ENCODE data around the gene ACTR1A. TPM values are rescaled to one million over a fixed set of nuclear protein-coding genes. Genes with fewer than 3 reads are reported as not detected.
"Not testable (repeated sequence)": the region's sequence is repeated elsewhere in the genome, so short reads cannot be mapped to it uniquely, and the experiment has no call there.

Gene ACTR1A
- total RNA-seq, 1 donor from 2014 or later, result 101 TPM

GRCh38 chr10:102519246-102519825 is 16.8 kb upstream of the ACTR1A start:
- intact Hi-C loops (cut with micrococcal nuclease), result no loop called here
- DNase-seq (no peak), ATAC-seq (no peak)

GRCh38 chr10:102517553-102517952 is 15.0 kb upstream of the ACTR1A start:
- intact Hi-C loops (cut with micrococcal nuclease), result no loop called here
- ATAC-seq, result no peak
- no peak for DNase-seq

DNA sequence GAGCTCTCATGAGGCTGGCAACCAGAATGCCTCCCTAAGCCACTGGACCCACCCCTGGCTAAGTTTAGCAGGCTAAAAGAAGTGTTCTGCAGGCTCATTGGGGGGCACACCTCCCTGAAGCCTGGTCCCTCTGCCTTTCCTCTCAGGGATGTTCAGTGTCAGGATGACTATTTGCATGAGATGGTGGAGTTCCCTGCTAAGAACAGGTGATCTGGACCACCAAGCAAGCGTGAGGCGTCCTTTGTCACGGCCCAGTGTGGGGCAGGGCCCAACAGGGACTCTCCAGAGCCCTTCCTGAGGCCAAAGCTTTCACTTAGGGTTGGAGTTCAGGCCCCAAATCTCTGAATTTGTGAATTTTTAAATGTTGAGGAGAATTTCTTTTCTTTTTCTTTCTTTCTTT is 13.2 kb upstream of the ACTR1A start:
- DNase-seq (no peak), ATAC-seq (no peak)
- intact Hi-C loops (cut with micrococcal nuclease), result no loop called here

- intact Hi-C loops (cut with micrococcal nuclease), result no loop called here
- DNase-seq, result no peak
- no peak for ATAC-seq
Observed at GRCh38 chr10:102514487-102515311, 12.2 kb upstream of the ACTR1A start.

DNA sequence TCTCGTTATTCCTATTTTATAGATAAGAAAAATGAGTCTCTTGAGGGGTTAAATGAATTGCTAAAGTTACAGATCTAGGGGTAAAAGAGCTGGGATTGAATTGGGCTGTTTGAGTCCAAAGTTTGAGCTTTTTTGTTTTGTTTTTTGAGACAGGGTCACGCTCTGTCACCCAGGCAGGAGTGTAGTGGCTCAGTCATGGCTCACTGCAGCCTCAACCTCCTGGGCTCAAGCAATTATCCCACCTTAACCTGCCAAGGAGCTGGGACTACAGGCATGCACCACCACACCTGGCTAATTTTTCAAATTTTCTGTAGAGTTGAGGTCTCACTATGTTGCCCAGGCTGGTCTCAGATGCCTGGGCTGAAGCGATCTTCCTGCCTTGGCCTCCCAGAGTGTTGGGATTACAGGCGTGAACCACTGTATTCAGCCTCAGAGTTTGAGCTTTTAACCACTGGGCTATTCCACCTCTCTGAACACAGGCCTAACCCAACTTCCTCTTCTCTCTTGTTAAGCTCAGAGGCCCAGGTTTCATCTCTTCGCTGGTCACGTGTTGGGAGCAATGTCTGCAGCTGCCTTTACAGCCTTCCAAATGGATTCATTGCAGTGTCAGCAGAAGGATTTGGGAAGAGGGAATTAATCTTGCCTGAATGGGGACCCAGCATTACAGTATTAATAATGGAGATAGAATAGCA is 9.2 kb upstream of the ACTR1A start:
- intact Hi-C loops (cut with micrococcal nuclease), result no loop called here
- no peak for DNase-seq
- ATAC-seq, result no peak

DNA sequence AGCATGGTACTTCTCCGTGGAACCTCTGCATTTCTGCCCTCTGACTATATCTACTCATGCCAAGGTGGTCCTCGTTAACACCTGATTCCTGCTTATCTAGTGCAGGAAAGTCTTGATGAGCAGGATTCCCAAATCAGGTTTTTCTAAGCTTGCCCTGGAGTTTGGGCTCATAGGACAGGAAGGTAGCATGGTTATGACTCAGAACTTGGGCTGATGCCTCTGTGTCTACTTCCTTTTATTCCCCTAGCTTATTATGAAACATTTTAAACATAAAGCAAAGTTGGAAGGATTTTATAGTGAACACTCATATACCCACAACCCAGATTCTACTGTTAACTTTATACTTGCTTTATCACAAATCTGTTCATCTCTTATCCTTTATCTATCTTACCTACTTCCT is 6.9 kb upstream of the ACTR1A start:
- DNase-seq (no peak), ATAC-seq (no peak)
- intact Hi-C loops (cut with micrococcal nuclease), result loop anchor here (10.0 kb wide), 1 partner anchor 75 kb away; no protein-coding TSS in a partner anchor

- no peak for DNase-seq
- intact Hi-C loops (cut with micrococcal nuclease), result loop anchor here (10.0 kb wide), 1 partner anchor 76 kb away; no protein-coding TSS in a partner anchor
- no peak for ATAC-seq
Observed at GRCh38 chr10:102508506-102508905, 6.0 kb upstream of the ACTR1A start.

- DNase-seq (no peak), ATAC-seq (no peak)
- intact Hi-C loops (cut with micrococcal nuclease), result loop anchor here (10.0 kb wide), 1 partner anchor 77 kb away; no protein-coding TSS in a partner anchor
Observed at GRCh38 chr10:102507521-102507920, 5.0 kb upstream of the ACTR1A start.

DNA sequence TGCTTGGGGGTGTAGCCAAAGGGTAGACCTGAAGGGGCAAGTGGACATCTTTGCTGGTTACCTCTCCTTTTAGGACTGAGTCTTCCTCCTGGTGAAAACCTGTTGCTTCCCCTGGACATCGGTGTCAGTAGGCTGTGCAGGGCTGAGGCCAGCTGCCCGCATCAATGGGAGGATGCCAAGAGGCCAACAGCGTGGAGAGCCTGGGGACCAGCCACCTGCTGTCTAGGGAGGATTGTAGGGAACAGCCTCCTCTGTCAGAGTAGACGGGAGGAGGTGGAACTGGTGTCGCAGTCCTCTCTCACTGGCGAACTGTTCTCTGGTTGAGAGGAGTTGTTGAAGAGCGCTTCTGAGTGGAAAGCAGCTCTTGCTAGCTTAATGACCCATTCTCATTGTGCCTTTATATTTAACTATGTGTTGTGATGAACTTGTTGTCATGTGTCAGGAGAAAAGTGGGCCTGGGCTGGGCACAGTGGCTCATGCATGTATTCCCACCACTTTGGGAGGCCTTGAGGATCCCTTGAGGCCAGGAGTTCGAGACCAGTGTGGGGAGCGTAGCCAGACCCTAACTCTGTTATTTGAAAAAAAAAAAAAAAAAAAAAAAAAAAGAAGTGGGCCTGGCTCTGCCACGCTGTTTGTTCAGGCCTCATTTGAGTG is 3.1 kb upstream of the ACTR1A start:
- no peak for ATAC-seq
- intact Hi-C loops (cut with micrococcal nuclease), result loop anchor here (10.0 kb wide), 1 partner anchor 79 kb away; no protein-coding TSS in a partner anchor
- peak; percentile 33 for DNase-seq

- no peak for ATAC-seq
Observed at GRCh38 chr10:102504976-102505300, 2.4 kb upstream of the ACTR1A start.

DNA sequence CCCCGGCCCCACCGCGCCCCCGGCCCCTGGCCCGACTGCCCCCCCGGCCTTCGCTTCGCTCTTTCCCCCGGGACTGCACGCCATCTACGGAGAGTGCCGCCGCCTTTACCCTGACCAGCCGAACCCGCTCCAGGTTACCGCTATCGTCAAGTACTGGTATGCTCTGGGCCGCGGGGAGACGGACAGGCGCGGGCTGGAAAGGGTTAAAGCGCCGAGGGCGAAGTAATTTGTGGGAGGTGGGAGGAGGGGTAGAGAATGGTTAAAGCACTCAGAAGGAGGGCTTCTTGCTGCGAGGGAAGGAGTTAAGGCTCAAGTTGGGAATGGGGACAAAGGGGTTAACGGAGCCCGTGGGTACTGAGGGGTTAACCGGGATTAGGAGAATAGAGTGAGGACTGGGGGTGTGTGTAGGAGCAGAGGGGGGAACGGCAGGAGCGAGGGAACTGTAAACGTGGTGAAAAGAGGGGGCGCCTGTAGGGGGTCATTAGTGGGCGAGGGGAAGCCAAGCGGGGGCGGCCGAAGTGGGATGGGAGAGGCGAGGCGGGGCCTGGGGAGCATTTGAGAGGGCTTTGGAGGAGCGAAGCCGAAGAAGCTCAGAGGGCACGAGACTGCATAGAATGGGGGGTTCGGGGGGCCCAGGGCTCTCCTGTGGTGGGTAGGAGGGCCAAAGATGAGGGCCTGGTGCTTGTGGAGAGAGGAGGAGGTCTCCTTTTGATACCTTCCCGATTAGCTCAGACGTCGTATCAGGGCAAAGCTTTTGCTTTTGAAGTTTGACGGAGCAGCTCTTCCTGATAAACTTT is 1.9 kb upstream of the ACTR1A start:
- intact Hi-C loops (cut with micrococcal nuclease), result loop anchor here (10.0 kb wide), 1 partner anchor 80 kb away; no protein-coding TSS in a partner anchor
- DNase-seq (peak; percentile 41), ATAC-seq (no peak)

More at GRCh38 chr10:102504976-102505300, 2.4 kb upstream of the ACTR1A start:
- DNase-seq, result no peak
- intact Hi-C loops (cut with micrococcal nuclease), result loop anchor here (10.0 kb wide), 1 partner anchor 80 kb away; no protein-coding TSS in a partner anchor

GRCh38 chr10:102503264-102504178 is 1.0 kb upstream of the ACTR1A start, which contains the start of gene SUFU:
Gene SUFU, plus strand, starts transcription at chr10:102503972. Its CDS starts 181 bp downstream, at chr10:102504153.
- peak; percentile 84 for ATAC-seq
- intact Hi-C loops (cut with micrococcal nuclease), result loop anchor here (10.0 kb wide), 1 partner anchor 81 kb away; no protein-coding TSS in a partner anchor
- DNase-seq, result peak; percentile 98

- DNase-seq (peak; percentile 99), ATAC-seq (peak; percentile 84)
- intact Hi-C loops (cut with micrococcal nuclease), result loop anchor here (10.0 kb wide), 1 partner anchor 83 kb away; no protein-coding TSS in a partner anchor
Observed at GRCh38 chr10:102502029-102502336, 529 bp downstream of the ACTR1A start.

DNA sequence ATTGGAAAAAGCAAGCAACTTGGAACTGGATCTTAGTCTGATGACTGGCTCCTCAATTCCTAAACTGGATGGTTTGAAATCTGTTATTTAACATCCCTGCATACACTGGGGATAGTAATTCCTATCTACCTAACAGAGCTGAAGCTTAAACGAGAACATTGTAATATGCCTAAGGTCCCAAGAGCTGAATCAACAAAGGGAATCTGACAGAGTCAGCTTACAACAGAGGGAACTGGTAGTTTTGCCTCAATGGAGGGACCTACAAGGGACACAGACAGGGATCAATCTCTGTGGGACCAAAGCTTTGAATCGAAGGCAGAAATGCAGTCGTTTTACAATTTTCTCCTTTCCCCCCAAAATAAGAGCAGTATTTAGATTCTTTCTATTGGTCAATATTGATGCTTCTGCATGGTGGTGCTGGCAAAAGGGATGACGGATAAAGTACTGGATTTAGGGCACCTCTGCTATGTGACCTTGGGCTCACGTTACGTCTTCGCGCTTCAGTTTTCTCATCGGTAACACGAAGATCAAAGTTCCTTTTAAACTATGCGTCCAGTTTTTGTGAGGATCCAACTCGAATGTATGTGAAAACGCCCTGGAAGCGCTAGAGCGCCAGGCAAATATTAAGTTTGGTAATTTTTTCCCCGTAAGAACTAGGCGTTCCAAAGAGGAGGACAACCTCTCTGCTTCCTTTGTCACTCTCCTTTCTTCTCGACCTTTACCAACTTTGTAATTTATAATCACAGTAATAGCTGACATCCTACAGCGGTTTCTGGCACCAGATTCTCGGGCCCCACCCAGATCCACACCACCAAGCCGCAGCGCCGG is 1.1 kb downstream of the ACTR1A start:
- no peak for DNase-seq
- no peak for ATAC-seq
- intact Hi-C loops (cut with micrococcal nuclease), result loop anchor here (10.0 kb wide), 1 partner anchor 83 kb away; no protein-coding TSS in a partner anchor

GRCh38 chr10:102500686-102501085 is 1.8 kb downstream of the ACTR1A start:
- not testable (repeated sequence) for ATAC-seq, DNase-seq
- intact Hi-C loops (cut with micrococcal nuclease), result loop anchor here (10.0 kb wide), 1 partner anchor 84 kb away; no protein-coding TSS in a partner anchor

DNA sequence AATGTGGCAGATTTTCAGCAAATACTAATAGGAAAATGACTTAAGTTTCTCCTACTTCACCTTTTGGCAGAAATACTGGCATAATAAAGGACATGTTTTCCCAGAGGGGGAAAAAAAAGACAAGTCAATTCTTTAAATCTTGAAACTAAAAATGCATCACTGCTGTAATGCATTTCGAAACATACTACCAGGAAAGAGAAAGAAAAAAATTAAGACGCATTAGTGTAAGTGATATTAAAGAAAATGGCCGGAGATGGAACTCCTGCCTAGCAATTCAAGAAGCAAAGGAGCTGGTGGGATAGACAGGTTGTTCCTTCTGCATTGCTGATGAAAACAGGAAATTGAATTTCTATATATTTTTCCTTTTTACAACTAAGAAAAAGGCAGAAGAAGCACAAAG is 3.2 kb downstream of the ACTR1A start:
- DNase-seq, result no peak
- ATAC-seq, result no peak
- intact Hi-C loops (cut with micrococcal nuclease), result no loop called here

DNA sequence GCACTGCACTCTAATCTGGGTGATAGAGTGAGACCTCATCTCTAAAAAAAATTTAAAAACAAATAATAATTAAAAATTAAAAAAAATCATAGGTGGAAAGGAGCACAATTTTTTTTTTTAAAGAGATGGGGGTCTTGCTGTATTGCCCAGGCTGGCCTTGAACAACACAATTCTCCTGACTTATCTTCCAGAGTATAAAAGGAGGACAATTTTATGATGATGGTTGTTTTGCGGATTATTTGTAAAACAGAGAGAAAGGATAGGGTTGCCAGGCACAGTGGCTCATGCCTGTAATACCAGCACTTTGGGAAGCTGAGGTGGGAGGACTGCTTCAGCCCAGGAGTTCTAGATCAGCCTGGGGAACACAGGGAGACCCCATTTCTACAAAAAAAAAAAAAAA is 5.0 kb downstream of the ACTR1A start:
- no peak for DNase-seq
- ATAC-seq, result no peak
- intact Hi-C loops (cut with micrococcal nuclease), result no loop called here
